ENCODE data around the gene BIN1.

- TF ChIP-seq GABPB1 (CRISPR knock-in tag; IDR thresholded peaks at IDR 0.05) (no peak), CTCF (IDR thresholded peaks at IDR 0.05) (no peak)
These were observed 32.0 kb downstream of the BIN1 start for GRCh38 chr2:127074936-127075335.
